WTC11 (cell line): Measurements from ENCODE around the gene ANKRD18B. TPM values are rescaled to one million over a fixed set of nuclear protein-coding genes. Genes with fewer than 3 reads are reported as not detected.

Experiments
- ATAC-seq: fragments of 200-7000 bp; cut with Tn5 transposase; 2 replicates; pipeline ENCODE4 v1.10.0; 2021; ENCODE audit warnings: mild to moderate bottlenecking, moderate library complexity
- CTCF ChIA-PET: fragments of 300-600 bp; sonication (Branson Sonifier 250); formaldehyde crosslinking; loops from one replicate; lab custom pipeline; 2021; ENCODE audit warnings: antibody characterized with exemption; lab: Charles Lee
- POLR2A ChIA-PET: fragments of 350-600 bp; sonication (Branson Sonifier 250); formaldehyde crosslinking; loops from one replicate; lab custom pipeline; 2021; ENCODE audit warnings: antibody characterized with exemption; lab: Charles Lee
- DNase-seq: peaks from one replicate; pipeline ENCODE4 v3.0.0; 2021; ENCODE audit warnings: low spot score
- H3K27ac Mint-ChIP-seq: 2 replicates; pipeline ENCODE4 v1.8.0; 2021; ENCODE audit warnings: mixed read lengths
- H3K27me3 Mint-ChIP-seq: 2 replicates; pipeline ENCODE4 v1.8.0; 2021; ENCODE audit warnings: low read depth, mild to moderate bottlenecking, moderate library complexity, mixed read lengths
- H3K36me3 Mint-ChIP-seq: 2 replicates; pipeline ENCODE4 v1.8.0; 2021; ENCODE audit warnings: mixed read lengths
- H3K4me1 Mint-ChIP-seq: 2 replicates; pipeline ENCODE4 v1.8.0; 2022; ENCODE audit warnings: mixed read lengths
- H3K4me3 Mint-ChIP-seq: 2 replicates; pipeline ENCODE4 v1.8.0; 2021; ENCODE audit warnings: mild to moderate bottlenecking, moderate library complexity, mixed read lengths
- H3K9me3 Mint-ChIP-seq: 2 replicates; pipeline ENCODE4 v1.8.0; 2021; ENCODE audit warnings: mixed read lengths
- ARID4B ChIP-seq: sonication (generic); formaldehyde crosslinking; IDR thresholded peaks from 2 replicates; pipeline ENCODE4 v1.8.0; 2023; ENCODE audit warnings: missing genetic modification reagents, mild to moderate bottlenecking, borderline replicate concordance
- ATF3 ChIP-seq: sonication (generic); formaldehyde crosslinking; conservative IDR thresholded peaks from 2 replicates; pipeline ENCODE4 v1.8.1; 2022; ENCODE audit warnings: mild to moderate bottlenecking, missing genetic modification reagents
- ATF6 ChIP-seq: sonication (generic); formaldehyde crosslinking; IDR thresholded peaks from 2 replicates; pipeline ENCODE4 v1.8.1; 2023; ENCODE audit warnings: mild to moderate bottlenecking, missing genetic modification reagents
- CBFB ChIP-seq: sonication (generic); formaldehyde crosslinking; IDR thresholded peaks from 2 replicates; pipeline ENCODE4 v1.8.1; 2022; ENCODE audit warnings: mild to moderate bottlenecking, low read depth, missing genetic modification reagents
- CDX4 ChIP-seq: fragments of 250-450 bp; sonication (Bioruptor Pico); IDR thresholded peaks from 2 replicates; pipeline ENCODE4 v1.9.0; 2021; ENCODE audit warnings: moderate library complexity, mild to moderate bottlenecking, inconsistent platforms, borderline replicate concordance
- E2F4 ChIP-seq: sonication (generic); formaldehyde crosslinking; IDR thresholded peaks from 2 replicates; pipeline ENCODE4 v1.8.1; 2022; ENCODE audit warnings: low read depth, mild to moderate bottlenecking, moderate library complexity, missing genetic modification reagents, borderline replicate concordance
- EMX1 ChIP-seq: fragments of 250-450 bp; sonication (Bioruptor Pico); IDR thresholded peaks from 2 replicates; pipeline ENCODE4 v1.8.0; 2021; ENCODE audit warnings: mild to moderate bottlenecking
- FOXJ3 ChIP-seq: sonication (generic); formaldehyde crosslinking; IDR thresholded peaks from 2 replicates; pipeline ENCODE4 v1.9.0; 2021; ENCODE audit warnings: missing genetic modification reagents, mild to moderate bottlenecking, borderline replicate concordance
- GTF2I ChIP-seq: fragments of 250-450 bp; sonication (Bioruptor Pico); conservative IDR thresholded peaks from 2 replicates; pipeline ENCODE4 v1.4.0; 2021; ENCODE audit warnings: mild to moderate bottlenecking
- HMGA2 ChIP-seq: fragments of 250-450 bp; sonication (Bioruptor Pico); IDR thresholded peaks from 2 replicates; pipeline ENCODE4 v1.4.0; 2021; ENCODE audit warnings: mild to moderate bottlenecking, moderate library complexity
- HMGXB4 ChIP-seq: sonication (generic); formaldehyde crosslinking; IDR thresholded peaks from 2 replicates; pipeline ENCODE4 v1.8.1; 2023; ENCODE audit warnings: mild to moderate bottlenecking, moderate library complexity, missing genetic modification reagents
- MAX ChIP-seq: sonication (generic); formaldehyde crosslinking; IDR thresholded peaks from 2 replicates; pipeline ENCODE4 v1.8.0; 2022; ENCODE audit warnings: mild to moderate bottlenecking, missing genetic modification reagents
- NFE2L1 ChIP-seq: sonication (generic); formaldehyde crosslinking; IDR thresholded peaks from 2 replicates; pipeline ENCODE4 v1.8.1; 2023; ENCODE audit warnings: missing genetic modification reagents
- NFYB ChIP-seq: sonication (generic); formaldehyde crosslinking; conservative IDR thresholded peaks from 2 replicates; pipeline ENCODE4 v1.8.0; 2022; ENCODE audit warnings: low read depth, missing genetic modification reagents
- NR2C2 ChIP-seq: sonication (generic); formaldehyde crosslinking; IDR thresholded peaks from 2 replicates; pipeline ENCODE4 v1.8.0; 2022; ENCODE audit warnings: mild to moderate bottlenecking, missing genetic modification reagents
- NR3C1 ChIP-seq: sonication (generic); formaldehyde crosslinking; conservative IDR thresholded peaks from 2 replicates; pipeline ENCODE4 v1.8.1; 2023; ENCODE audit warnings: low read depth, mild to moderate bottlenecking, missing genetic modification reagents
- SMAD4 ChIP-seq: sonication (generic); formaldehyde crosslinking; IDR thresholded peaks from 2 replicates; pipeline ENCODE4 v1.8.0; 2022; ENCODE audit warnings: mild to moderate bottlenecking, missing genetic modification reagents
- TEAD4 ChIP-seq: sonication (generic); formaldehyde crosslinking; IDR thresholded peaks from 2 replicates; pipeline ENCODE4 v1.8.0; 2022; ENCODE audit warnings: mild to moderate bottlenecking, missing genetic modification reagents
- ZMAT4 ChIP-seq: fragments of 250-450 bp; sonication (Bioruptor Pico); IDR thresholded peaks from 2 replicates; pipeline ENCODE4 v1.9.0; 2021; ENCODE audit warnings: mild to moderate bottlenecking
- ZNF532 ChIP-seq: fragments of 250-450 bp; sonication (Bioruptor Pico); IDR thresholded peaks from 2 replicates; pipeline ENCODE4 v1.9.0; 2021; ENCODE audit warnings: mild to moderate bottlenecking, borderline replicate concordance
- total RNA-seq: library from RNA; stranded (reverse); gene quantifications from 3 replicates; pipeline ENCODE4 v1.2.3, GENCODE V29; 2021

Gene ANKRD18B
- total RNA-seq, 1 experiment from 2014 or later: 11.0 TPM

- H3K27me3 Mint-ChIP-seq: no peaks in the 10 kb centered on the region
- H3K4me1 Mint-ChIP-seq: peaks cover 10% of the 10 kb centered on the region; the same call in 1 of the 2 replicates
- DNase-seq: no peak
- no peak overlapping the region for H3K27ac Mint-ChIP-seq
- H3K9me3 Mint-ChIP-seq: no peaks in the 10 kb centered on the region
- peak overlapping the region; percentile 24; the same call in 1 of the 2 replicates for H3K4me3 Mint-ChIP-seq
- TF ChIP-seq ATF6 (CRISPR knock-in tag) (no peak), NFE2L1 (CRISPR knock-in tag) (no peak), CDX4 (CRISPR knock-in tag) (no peak), EMX1 (no peak), ZMAT4 (CRISPR knock-in tag) (no peak), TEAD4 (no peak), CBFB (CRISPR knock-in tag) (no peak), SMAD4 (CRISPR knock-in tag) (no peak), ARID4B (no peak), ATF3 (CRISPR knock-in tag) (no peak)
- TF ChIP-seq, all 79 proteins: peak for 0
- ChIA-PET CTCF (interaction anchor here (0.8 to 6.5 kb wide), 4 partner anchors 10 to 101 kb away, joined by 3 to 45 read pairs (median 8); no protein-coding TSS in a partner anchor), POLR2A (no interaction called here)
- peaks cover 23% of the 10 kb centered on the region for H3K36me3 Mint-ChIP-seq
- no peak for ATAC-seq
Measured at GRCh38 chr9:33475357-33475756, 48.7 kb upstream of the ANKRD18B start.

GRCh38 chr9:33476503-33476902 lies 47.5 kb upstream of the ANKRD18B start:
- ChIA-PET CTCF (interaction anchor here (0.6 to 6.5 kb wide), 4 partner anchors 11 to 102 kb away, joined by 3 to 45 read pairs (median 8); no protein-coding TSS in a partner anchor), POLR2A (no interaction called here)
- no peak overlapping the region; the same call in 1 of the 2 replicates for H3K27ac Mint-ChIP-seq
- no peaks in the 10 kb centered on the region for H3K27me3 Mint-ChIP-seq
- H3K9me3 Mint-ChIP-seq: no peaks in the 10 kb centered on the region
- H3K36me3 Mint-ChIP-seq: peaks cover 12% of the 10 kb centered on the region
- H3K4me1 Mint-ChIP-seq: peaks cover 10% of the 10 kb centered on the region; the same call in 1 of the 2 replicates
- ATAC-seq (no peak), DNase-seq (no peak)
- no peak overlapping the region for H3K4me3 Mint-ChIP-seq
- TF ChIP-seq E2F4 (CRISPR knock-in tag) (no peak), FOXJ3 (CRISPR knock-in tag) (no peak), ZNF532 (CRISPR knock-in tag) (no peak), GTF2I (CRISPR knock-in tag) (no peak), HMGA2 (no peak), MAX (CRISPR knock-in tag) (no peak), HMGXB4 (CRISPR knock-in tag) (no peak), NFYB (CRISPR knock-in tag) (no peak), EMX1 (no peak), NR2C2 (CRISPR knock-in tag) (no peak), NR3C1 (CRISPR knock-in tag) (no peak)
